DMS53 (cell line): ENCODE measurements around the gene SLIT2.

Experiments used
- DNase-seq: peaks from one replicate; lab custom pipeline; 2025; lab: John Stamatoyannopoulos, UW

Gene SLIT2

DNA sequence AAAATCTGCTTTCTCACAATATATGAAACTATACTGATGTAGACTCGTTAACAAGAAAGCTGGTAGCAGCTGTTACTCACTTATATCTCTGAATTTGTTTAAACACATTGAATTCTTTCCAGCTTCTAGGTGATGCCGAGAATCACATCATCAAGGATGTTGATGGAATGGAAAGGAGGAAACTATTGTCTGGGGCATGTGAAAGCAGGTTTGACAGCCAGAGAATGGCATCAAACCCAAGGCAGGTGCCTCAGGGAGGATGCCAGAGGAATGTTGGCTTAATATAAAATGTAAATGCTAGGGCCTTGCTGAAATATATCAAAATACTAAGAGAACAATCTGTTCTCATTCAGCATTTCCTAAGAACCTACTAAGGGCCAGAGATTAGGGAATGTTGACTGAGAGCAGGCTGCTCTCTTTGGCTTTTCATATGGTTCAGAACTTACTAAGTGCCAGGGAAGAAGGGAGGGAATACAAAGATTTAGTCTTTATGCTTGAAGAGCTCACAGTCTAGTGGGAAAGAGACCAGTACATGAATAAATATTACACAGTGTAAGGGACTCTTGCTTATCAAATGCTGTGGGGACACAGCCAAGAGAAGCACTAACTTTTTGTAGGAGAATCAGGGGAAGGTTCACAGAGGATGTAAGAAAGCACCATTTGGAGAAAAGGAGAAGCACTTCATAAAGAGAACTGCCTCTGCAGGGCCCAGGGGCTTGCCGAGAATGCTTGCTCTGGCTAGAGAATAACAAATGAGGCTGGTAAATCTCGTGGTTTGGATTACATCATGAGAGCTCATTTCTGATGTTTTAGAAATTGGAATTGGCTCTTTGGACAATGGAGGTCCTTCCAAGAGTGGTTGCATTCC is 14.7 kb downstream of the SLIT2 start:
- DNase-seq = no peak

DNA sequence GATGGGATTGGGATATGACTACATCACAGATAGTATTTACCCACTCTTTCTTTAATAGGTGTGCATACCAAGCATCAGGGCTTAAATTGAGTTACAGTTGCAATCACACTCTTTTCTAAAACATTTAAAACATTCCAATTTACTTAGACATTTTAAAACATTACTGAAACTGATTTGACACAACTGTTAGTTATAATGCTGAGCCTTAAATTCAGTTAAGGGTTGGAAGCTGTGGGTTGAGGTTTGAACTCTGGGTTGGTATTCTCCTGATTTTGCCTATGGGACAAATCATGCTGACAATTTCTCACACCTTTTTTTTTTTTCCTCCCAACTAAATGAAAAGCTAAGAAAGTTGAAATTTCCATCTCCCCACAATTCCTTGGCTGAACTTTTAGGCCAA is 16.3 kb downstream of the SLIT2 start:
- DNase-seq = no peak

DNA sequence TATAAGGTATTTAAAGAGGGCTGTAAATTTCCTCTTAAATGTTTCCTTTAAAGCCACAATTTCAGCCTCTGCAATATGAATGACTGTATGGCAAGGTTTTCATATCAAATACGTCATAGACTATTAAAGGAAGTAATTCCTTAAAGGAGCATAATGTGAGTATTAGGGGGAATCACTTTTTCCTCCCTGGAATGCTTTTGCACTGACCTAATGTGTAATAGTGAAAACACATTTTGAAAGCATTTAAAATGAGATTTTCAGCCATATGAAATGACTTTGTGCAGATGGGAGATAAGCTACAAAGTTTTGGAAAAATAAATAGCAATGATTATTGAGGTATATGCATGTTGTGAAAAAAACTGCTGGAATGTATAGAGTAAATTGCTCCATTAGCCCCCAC is 17.6 kb downstream of the SLIT2 start:
- no peak for DNase-seq

DNA sequence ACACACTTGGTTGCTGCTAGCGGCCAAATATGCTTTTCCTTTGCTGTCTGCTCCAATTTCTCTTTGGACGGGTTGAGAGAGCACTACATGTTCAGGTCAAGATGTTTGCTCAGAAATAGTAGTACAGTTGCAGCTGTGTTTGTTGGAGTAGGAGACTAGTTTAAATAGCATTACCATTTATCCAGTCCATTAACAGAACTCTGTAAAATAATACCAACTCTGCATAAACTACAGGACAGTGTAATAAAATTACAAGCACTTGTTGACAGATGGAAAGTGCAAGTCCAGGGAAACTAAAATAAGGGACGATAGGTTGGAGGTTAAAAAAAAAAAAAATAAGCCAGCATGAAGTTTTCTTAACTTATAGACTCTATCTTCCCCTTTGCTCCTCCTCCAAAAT is 20.2 kb downstream of the SLIT2 start:
- DNase-seq = peak; percentile 21

DNA sequence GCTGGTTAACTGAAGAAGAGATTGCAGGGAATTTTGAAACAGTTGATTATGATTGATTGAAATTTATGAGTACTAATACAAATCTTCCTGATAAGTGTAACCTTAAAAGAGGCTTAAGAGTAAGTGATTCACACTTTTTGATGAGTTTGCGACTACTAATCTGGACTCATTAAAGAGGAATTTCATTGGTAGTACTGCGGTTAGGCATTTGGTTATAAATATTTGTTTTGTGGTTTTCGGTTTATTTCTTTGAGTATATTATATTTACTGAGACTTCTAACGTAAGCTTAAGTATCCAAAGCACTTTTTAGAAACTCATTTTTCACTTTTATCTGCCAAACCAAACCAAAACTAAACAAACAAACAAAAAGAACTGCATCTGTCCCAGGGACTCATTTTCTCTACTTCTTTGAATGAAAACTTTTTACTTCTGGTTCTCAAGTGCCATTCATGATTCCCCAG is 20.7 kb downstream of the SLIT2 start:
- DNase-seq = no peak

DNA sequence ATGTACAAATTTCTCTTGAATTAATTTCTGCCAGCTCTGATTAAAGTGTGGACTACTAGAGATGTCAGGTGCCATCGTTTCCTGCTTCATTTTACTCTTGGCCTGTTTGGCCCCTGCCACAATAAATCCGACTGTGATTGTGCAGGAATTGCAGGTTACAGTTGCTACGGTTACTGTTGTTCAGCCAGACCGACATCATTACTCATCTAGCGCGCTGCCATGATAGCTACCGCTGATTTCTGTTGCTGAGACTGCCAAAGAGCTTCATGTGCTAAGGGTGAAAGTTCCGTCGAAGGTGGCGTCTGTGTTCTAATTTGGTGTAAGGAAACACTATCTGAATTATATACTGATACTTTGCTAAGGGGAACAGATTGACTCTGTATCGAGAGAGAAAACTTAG is 22.1 kb downstream of the SLIT2 start:
- peak; percentile 35 for DNase-seq

DNA sequence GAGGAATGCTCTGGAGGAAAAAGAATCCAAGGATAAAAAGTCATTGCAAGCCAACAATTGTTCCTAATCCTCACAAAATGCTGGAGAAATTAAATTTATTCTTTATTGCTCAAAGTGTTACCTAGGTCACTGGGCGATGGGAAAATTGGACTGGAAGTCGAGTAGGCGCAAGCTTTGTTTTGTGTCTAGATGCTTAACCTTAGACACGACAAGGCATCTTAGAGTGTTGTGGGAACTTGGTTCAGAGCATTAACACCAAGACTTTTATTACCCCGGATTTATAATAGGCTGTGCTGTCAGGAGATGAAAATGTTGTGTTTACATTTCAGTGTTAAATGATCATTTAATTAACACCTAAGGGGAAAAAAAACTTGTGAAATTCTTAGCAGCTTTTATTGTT is 25.1 kb downstream of the SLIT2 start:
- no peak for DNase-seq

DNA sequence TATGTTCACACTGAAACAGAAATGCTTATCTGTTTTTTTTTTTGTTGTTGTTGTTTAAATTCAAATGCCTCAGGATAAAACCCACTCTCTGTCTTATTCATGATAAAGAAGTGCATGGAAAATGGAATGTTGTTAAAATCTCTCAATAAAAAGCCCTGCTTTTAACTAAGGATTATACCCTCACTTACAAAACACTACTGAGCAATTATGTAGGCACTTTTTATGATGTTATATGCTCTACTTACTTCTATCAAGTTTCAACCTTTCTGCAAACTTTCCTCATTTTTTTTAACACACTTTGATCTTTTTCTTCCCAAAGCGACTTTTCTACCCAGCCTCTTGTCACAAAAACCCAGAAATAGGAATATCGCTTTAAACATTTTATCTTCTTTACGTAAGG is 26.5 kb downstream of the SLIT2 start:
- no peak for DNase-seq

DNA sequence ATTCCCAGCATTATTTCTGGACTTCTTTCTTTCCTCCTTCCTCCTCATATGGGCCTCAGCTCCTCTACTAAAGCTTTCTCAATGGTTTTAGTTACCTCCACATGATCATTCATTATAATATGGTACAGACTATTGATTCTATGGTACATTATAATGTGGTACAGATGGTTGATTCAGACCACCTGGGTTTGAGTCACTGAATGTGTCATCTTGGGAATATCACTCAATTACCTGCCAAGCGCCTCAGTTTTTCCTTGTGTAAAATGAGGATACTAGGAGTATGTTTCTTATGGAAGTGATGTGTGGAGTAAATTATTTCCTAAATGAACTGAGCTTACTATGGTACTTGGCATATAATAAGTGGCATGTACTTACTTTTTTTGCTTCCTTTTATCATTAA is 27.7 kb downstream of the SLIT2 start:
- no peak for DNase-seq

DNA sequence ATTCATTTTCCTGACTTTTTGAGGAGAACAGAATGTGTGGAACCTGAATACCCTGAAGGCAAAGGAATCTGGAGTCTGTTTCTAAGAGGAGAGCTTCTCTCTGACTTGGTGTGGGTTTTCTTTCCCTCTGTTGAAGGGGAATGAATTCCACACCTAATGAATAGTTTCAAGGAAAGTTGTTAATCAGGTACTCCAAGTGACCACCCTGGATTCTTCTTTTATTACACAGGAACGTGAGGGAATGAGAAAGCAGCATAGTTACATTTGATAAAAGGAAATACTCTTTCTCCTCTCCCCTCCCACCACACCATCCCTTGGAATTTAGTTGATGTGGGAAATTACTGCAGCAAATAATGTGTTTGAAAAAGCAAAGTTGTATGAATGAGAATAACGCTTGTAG is 29.7 kb downstream of the SLIT2 start:
- DNase-seq = no peak

DNA sequence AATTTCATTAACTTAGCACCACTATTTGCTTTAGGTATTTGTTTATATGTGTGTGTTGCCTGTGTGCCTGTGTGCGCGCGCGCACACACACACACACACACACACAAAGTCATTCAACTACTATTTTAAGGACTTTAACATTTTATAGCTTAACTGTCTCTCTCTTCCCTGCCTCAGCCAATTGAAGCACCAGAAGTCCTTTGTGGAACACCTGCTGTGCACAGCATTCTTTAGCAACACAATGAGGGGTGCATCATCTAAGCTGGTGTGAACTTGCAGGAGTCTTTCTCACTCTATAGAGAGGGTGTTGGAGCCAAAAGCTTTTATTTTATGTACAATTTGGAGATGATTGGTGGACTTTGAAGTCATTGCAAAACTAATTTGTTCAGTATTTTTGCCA is 31.3 kb downstream of the SLIT2 start:
- no peak for DNase-seq

DNA sequence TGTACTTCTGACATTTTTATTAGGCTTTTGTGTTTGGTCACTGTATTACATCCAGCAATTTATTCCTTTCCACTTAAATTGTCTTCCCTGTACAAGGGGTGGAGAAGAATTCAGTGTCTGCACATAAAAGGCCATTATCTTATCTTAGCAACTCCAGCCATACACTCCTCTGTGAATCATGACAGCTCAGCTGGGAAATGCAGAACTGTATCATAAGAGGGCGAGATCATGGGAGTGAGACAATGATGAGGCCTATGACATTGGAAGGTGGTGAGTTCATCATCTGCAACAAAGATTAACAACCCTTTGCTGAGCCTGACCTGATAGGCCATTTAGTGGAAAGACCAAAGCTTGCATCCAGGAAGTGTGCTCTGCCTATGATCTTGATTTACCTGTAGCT is 33.3 kb downstream of the SLIT2 start:
- peak; percentile 37 for DNase-seq

DNA sequence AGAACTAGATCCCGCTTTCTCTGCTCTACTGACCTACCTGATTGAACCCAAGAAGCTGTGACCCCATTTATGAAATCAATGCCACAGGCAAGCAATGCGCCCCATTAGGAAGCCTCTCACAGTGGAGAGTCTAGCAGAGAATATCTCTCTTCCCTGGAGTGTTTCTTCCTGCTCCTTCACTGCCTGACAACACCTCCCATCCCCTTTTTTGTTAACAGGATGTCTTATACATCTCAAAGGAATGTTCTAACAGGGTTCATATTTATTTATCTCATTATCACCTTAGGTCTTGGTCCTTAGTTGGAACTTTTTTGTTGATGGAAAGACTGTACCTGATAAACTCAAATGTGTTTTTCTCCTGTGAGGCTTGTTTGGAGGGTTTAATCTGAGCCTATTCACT is 35.5 kb downstream of the SLIT2 start:
- DNase-seq = no peak

DNA sequence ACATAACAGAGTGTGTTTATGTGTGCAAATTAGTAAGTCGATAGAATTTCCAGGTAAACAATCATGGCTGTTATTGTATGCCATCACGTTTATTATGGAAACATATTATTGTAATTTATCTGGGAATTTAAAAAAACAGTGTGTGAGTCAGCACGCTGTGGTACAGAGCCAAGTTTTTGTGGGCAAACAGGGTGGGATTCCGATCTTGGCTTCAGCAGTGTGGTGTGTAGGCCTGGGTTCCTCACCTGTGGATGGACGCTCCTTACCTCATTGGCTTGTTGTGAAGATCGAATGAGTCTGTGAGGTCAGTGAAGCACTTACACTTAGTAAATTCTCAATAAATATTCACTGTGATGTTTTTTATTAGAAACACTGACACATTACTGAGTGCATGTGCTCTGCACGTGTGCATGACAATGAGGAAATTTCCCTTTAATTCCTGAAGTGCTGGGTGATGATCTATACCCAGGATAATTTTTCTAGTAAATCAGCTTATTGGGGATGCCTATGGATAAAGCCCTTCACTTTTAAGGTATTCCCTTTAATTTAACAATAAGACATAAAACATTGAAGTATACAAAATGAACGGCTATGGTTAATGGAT is 36.4 kb downstream of the SLIT2 start:
- DNase-seq = no peak

DNA sequence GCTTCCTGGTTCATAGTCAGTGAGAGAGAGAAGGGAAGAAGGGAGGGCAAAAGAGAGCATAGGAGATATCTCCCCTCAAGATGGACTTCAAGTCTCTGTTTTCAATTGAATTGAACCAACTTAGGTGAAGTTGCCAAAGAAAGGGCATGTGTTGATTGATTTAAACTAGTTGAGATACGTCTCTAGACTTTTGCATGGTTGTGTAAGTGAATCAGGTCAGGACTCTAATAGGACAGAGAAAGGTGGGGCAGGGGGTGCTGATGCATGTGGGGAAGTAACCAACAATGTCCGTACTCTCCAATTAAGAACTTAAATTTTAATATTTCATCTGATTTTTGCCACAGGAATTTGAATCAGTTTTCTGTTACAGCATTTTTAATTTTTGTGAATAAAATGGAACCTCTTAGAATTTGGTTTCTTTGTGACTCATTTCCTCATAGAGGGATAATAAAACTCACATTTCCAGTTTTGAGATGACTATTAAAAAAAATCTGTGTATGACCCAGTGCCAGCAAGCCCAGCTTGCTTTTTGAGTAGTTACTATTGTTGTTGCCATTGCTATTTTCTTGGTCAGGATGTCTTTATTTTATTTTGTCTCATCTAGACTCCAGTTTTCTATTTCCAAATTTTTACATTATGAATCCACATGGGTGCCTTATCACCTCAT is 37.3 kb downstream of the SLIT2 start:
- peak; percentile 46 for DNase-seq

DNA sequence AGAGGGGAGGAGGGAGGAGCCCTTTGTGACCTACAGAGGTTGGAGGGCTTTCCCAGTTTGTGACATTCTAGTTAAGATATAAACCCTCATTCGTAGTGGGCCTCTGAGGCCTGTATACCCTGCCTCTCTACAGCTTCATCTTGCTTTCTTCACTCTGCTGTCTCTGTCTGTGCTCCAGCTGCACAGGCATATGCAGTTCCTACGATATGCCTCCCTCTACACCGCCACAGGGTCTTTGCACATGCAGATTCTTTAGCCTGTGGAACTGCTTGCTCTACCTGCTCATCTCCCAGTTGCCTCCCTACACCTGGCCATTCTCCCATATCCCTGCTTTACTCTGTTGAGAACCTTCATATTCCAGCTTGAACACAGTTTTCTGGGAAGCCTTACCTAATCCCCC is 38.1 kb downstream of the SLIT2 start:
- DNase-seq = no peak

DNA sequence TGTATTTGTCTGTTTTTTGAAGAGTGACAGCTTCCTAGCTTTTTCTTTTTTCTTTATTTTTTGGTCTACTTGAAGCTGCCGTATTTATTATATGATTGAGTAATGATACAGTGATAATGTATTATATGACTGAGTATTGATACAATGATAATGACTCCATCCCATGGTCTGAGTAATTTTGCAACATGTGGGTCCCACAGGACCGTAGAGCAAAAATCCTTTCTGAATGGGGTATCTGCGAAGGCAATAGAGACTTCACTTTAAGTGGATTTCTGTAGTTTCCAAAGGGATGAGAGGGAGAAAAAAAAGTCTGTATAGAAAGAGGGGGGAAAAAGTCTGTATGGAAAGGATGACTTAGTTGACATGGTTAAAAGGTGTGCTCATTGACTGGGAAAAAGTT is 41.0 kb downstream of the SLIT2 start:
- no peak for DNase-seq

DNA sequence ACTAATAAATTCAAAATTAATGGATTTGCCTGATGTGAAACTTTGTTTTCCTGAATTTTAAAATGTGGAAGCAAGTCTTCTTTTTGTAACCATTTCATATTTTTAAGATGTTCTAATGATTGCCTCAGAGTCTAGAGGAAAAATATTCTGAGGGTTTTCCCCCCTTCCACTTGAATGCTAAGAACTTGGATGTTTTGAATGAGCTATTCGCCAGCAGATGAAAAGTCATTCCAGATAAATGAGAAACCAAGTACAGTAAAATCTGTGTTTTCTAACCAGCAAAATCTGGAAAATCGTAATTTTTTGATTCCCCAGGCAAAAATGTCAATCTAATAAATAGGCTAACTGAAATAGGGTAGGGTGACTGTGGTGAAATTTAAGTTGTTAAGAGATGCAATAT is 45.6 kb downstream of the SLIT2 start:
- no peak for DNase-seq

DNA sequence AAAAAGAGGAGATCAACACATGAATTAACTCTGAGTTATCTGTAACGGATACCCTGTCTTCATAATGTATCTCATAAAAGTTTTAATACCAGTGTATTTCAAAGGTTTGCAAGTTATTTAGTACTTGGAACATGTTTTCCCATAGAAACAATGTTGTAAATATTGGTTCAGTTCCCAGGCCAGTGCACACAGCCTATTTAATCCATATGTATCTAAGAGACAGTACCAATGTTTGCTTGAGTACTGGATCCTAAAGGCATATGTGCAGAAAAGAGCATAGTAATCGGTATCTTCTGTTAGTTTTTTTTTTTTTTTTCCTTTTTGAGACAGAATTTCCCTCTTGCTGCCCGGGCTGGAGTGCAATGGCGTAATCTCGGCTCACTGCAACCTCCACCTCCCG is 46.1 kb downstream of the SLIT2 start:
- peak; percentile 11 for DNase-seq

DNA sequence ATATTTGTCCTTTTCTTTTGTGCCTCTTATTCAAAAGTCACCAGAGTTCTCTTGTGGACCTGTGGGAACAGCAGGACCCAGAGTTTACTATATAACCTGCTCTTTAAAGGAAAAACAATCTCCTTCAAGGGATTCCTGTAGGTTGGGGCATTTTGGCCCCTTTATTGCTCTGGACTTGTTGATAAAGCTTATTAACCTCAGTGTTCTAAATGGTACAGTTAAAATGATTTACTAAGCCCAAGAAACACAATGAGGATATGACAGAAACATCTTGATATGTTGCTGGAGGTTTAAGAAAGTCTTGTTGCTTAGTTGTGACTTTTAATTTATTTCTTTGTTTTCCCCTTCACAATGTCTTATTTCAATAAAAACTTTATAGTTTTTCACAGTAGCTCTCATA is 46.8 kb downstream of the SLIT2 start:
- DNase-seq = no peak

DNA sequence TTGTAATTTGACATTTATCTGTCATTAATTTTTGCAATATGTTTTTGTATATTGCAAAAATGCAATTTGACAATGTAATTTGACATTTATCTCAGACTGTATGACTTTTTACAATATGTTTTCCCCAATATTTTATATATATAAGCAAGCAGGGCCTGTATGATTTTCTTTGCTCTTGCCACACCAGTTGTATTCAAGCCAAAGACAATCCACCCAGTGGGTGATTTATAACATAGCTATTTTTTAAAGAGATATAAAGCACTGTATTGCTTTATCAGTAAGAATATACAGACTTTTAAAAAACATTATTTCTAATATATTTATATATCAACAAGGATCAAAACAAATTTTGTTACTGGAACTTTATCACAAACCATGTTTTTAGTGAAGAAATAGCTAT is 47.3 kb downstream of the SLIT2 start:
- DNase-seq = no peak

DNA sequence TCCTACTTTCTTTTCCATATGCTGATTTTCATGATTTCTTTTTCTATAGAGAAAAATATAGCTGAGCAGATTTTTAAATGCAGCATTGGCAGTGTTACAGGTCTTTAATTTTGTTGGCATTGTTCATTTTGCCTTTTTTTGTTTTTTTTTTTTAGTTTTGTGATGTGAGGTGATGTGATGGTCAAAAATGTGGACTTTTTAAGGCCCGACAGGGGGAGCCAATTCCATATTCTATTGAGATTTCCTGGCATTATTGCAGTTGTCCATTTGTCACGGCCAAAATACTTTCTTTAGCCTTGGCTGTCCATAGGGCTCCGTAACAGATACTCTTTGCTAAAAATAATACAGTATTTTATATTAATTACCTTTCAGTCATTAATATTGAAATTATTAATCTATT is 47.8 kb downstream of the SLIT2 start:
- peak; percentile 75 for DNase-seq

DNA sequence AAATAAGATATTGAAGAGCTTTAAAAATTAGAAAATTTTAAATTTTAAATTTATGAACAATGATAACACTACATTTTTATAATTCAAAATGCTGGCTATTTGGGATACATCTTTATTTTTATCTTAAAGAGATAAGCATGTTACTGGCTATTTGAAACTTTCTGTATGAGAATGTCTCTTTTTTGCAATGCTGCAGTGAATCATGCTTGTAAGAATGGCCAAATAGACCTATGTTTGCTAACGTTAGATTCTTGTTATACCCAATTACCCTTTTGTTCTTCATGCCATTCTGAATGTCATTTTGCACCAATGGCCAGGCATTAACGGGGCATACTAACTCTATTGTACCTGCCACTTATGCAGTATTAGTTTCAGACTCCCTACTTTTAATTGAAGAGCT is 49.5 kb downstream of the SLIT2 start:
- DNase-seq = no peak
